Fibroblast of the conjunctiva (primary cell): ENCODE results near the gene ZSWIM7.
A peak's percentile ranks its signal among the peaks of the same experiment; 100 is the strongest.

Source experiments
- DNase-seq: peaks from one replicate; pipeline ENCODE4 v3.0.0-alpha.2; 2010; ENCODE audit warnings: low read depth

The ZSWIM7 gene, protein sequence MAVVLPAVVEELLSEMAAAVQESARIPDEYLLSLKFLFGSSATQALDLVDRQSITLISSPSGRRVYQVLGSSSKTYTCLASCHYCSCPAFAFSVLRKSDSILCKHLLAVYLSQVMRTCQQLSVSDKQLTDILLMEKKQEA

DNA sequence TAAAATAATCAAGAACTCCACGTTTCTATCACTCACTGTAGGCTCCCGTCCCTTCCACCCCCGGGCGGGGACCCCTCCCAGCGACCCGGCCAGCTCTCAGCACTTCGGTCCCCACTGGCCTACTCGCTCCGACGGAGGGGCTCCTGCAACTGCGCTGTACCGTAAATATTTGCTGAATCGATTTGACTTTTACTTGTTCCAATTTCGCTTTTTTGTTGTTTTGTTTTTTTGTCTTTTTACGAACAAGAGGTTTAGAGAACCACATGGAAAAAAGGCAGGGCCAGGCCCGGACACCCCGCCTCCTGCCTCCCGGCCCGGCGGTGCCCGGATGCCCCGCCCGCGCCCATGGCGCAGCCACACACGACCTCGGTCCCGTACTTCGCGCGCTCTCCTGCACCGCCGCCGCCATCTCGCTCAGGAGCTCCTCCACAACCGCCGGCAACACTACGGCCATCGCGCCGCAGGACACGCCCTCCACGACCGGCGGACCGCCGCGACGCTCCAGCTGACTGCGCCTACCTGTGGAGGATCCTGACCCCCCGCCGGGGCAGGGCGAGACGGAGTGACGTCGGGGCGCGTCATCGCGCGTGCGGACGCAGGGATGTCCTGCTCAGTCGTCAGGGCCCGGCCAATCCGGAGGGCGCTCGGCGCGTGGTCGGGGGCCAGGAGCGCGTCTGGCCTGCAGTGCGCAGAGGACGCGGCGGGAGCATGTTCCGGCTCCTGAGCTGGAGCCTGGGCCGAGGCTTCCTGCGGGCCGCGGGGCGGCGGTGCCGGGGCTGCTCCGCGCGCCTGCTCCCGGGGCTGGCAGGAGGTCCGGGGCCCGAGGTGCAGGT lies at the start of gene ZSWIM7, which contains the start of gene TTC19:
Gene ZSWIM7 (minus strand): TSS at position 564 of the 833 bp plus-strand sequence. CDS start 110 bp downstream, at position 454.
Gene TTC19 (plus strand): TSS at position 684 of the 833 bp plus-strand sequence. CDS start 25 bp downstream, at position 709.
- peak; percentile 87 for DNase-seq

DNA sequence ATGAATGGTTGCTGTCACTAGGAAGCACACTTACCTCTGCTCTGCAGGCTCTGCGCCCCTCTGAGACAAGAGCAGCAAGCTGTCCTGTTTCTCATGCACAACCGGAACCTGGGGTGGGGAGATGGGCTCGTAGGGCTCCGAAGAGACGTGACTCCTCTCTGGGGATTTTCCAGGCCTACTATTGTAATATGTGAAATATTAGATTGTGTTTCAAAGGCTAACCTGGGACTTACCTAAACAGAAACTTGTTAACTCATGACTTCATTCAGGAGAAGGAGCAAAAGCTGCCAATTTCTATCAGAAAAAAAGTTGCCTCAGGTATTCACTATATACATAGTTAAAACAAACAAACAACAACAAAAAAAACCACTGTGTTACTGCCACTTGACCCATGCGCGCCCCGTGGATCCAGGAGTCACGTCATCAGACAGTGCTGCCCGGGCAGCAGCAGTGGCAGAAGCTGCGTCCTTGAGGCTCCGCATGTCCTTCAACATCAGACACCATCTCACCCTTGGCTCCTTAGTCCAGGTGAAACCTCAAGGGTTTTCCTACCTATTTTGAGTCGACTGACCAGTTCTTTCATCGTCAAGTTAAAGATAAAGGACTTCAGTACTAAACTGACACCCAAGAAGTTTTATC lies 49.4 kb upstream of the ZSWIM7 start:
- no peak for DNase-seq

DNA sequence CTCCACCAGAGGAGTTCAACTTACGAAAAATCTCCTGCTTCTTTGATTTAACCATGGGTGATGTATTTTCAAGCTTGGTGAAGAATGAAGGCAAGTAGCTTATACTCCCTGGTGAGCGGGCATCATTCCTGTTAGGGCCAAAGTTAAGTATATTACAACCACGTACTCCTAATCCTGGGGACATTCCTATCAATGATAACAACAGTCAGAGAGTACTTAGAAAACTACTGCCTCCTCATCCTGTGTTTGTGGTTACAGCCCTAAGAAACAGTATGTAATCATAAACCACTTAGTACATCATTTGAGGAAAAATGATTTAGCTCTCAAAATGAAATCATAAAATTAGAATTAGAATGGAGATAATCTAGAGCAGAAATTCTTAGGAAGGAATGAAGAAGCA lies 47.5 kb upstream of the ZSWIM7 start:
- no peak for DNase-seq

DNA sequence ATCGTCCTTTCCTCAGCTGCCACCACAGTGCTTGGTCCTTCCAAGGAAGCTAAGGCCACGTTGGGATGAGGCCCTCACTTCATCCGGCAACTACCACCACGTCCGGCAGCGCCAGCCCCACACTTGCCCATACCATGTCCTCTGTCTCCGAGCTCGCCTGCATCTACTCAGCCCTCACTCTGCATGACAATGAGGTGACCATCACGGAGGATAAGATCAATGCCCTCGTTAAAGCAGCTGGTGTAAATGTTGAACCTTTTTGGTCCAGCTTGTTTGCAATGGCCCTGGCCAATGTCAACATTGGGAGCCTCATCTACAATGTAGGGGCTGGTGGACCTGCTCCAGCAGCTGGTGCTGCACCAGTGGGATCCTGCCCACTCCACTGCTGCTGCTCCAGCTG lies 45.0 kb upstream of the ZSWIM7 start:
- no peak for DNase-seq

DNA sequence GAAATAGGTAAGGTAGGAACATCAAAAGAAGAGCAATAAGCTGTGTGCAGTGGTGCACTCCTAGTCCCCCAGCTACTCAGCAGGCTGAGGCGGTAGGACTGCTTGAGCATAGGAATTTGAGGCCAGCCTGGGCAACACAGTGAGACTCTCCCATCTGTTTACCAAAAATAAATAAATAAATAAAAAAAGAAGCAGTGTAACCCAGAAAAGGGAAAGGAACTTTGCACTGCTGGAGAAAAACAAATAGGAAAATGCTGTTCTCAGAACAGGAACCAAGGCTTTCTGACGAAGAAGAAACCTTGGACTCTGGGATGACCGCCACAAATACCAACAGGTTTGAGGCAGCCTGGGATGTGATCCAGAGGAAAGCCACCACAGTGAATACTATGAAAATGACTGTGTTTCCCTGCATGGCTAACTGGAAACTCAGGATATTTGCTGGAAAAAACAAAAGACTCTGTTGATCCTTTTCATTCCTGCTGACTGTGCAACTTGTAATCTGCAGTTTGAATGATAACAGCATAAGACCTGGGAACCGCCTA lies 41.3 kb upstream of the ZSWIM7 start:
- no peak for DNase-seq

DNA sequence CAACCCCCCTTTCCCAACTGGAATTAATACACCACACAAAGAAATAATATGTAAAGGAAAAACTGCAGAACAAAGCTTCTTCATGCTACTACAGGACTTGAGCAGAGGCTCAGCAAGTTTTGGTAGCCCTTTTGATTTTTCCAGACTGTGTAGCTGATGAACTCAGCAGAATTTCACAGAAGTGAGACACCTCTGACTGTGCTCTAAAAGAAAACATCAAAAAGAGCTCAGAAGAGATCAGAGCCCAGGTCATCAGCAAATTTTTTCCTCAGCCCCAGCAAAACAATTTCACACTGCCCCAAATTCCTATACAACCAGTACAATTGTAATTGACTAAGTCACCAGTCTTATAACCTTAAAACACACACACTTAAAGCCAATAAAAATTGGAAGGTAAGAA lies 38.1 kb upstream of the ZSWIM7 start:
- no peak for DNase-seq

DNA sequence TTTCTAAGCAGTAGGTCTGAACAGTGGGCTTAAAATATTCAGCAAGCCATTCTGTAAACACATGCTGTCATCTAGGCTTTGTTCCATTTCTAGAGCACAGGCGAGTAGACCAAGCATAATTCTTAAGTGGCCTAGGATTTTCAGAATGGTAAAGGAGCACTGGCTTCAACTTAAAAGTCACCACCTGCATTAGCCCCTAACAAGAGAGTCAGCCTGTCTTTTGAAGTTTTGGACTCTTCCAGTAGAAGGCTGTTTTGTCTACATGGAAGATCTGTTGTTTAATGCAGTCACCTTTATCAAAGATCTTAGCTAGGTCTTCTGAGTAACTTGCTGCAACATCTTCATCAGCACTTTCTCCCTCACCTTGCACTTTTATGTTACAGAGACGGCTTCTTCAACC lies 36.8 kb upstream of the ZSWIM7 start:
- no peak for DNase-seq

DNA sequence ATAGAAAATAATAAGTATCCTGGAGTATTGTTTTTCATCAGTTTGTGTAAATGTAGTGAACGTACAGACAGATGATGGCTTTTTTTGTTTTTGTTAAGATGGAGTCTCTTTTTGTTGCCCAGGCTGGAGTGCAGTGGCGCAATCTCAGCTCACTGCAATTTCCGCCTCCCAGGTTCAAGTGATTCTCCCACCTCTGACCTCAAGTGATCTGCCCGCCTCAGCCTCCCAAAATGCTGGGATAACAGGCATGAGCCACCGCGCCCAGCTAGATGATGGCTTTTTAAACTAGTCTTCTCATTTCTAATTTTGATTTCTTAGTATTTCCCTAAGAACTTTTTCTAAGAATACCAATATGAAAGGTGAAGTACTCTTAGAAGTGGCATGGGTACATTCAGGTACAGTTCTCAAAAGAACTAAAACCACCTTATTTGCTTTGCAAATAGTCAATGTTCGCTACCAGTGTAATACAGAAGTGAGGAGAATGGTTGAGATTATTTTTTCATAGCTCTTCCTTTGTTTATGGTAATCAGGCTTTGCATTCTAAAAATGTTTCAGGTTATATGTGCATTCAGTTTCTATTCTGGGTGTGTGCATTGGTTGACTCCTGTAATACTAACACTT lies 34.3 kb upstream of the ZSWIM7 start:
- DNase-seq, result no peak

DNA sequence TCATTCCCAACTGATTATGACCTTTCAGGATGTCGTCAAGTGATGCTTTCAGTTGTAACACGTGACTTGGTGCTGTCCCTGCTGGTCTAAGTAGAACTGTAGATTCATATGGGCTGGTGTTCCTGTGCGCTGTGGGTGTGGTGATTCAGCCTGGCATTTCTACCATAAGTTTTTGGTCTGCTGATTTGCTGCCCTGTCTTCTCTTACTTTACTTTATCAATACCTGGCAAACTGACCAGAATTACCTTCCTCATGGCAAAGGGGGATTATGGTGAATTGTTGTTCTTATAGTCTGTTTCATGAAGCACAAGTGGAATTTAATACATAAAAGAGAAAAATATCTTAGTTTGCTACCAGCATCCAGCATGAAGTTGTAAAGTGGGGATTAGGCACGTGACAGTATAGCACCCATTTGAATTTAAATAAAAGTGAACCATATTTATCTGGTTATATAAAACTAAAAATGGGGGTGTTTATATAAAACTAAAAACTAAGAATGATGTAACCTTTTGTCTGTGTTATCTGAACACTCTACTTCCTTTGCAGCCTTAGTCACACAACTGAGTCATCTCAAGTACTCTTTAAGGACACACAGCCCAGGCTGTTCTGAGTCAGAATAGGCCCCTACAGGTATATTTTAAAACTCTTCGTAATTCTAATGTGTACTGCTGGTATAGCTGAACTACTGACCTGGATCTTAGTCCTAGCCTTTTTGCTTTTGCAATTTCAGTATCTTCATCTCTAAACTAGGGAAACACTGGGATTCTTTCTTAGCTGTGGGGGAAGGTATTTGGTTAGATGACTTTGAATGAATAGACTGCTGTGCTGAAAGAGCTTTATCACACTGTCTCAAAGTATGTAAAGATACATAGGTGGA lies 28.4 kb upstream of the ZSWIM7 start:
- DNase-seq, result peak; percentile 77

DNA sequence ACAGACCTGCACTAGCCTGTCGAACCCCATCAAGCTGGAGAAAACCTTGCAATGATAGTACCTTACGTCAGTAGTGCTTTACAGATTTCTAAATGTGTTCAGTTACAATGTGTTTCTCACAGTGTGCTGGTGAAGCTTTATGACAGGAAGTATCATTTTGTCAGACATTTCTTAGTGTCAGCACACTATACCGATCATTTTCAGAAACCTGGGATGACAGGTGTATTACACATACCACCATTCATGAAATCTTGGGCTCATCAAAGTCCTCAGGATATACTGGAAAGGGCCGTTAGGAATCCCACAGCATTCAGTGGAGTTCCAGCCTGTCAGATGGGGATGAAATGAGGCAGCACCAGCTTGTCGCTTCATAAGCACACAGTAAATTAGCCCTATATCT lies 27.4 kb upstream of the ZSWIM7 start:
- DNase-seq, result no peak

DNA sequence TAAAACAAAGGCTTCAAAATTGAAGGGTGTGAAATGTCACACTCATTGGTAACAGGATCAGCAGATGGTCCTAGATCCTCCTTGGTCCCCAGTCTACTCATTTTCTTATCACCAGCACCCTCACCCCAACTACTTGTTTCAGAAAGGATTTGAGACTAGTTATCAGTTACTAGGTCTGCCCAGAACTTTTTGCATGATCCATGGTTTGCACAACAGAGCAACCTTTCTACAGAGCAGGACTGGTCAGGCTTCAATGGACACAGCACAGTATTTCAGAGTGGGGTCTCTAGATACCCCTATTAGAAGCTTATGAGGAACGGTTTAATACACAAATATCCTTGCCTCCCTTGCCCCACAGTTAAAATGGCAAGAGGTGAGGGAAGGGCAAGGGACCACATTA lies 25.7 kb upstream of the ZSWIM7 start:
- no peak for DNase-seq

DNA sequence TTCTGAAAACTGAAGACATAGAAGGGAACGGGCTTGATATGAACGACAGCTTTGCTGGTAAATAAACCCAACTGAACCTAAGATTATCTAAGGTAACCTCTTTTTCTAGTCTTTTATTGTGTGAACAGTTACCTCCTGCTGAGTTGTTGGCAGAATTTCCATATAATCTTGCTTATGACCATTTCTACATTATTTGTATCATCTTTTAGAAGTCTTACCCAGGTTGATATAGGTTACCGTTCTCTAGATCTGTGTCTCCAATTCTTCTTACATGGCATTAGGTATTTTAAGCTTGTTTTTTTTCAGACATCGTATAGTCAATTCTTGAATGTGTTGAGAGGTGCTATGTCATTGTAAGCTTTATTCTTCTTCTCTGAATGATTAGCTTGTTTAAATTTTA lies 24.4 kb upstream of the ZSWIM7 start:
- no peak for DNase-seq

DNA sequence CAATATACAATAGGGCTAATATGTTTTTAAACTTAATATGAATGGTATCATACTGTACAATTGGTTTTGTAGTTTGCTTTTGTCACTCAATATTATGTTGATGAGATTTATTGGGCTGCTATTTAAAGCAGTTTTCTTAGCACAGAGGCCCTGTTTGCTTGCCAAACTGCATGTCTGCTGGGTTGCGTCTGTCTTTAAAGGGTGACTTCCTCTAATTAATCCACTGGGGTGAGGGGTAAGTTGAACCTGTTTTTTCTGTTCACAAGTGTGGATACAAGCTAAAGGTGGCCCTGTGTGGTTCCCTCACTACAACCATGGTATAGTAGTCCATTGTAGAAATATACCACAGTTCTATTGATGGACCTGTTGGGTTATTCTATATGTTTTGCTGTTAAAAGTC lies 19.8 kb upstream of the ZSWIM7 start:
- DNase-seq, result no peak

DNA sequence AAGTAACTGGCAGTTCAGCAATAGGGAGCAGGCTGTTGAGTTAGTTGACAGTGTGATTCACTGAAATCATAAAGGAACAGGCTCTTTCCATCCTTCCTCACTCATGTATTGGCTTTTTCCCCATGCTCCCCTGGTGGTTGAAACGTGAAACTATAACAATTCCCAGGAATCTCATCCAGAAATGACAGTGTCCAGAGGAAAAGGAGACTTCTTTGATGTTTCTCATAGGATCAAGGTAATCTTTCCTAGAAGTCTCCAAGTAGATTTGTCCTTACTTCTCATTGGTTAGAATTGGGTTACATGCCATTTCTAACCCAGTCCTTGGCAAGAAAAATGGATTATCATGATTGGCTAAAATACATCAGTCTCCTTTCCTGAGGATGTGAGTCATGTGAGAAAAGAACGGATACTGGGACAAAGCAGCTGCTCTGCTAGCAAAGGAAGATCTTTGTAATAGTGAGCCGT lies 14.5 kb upstream of the ZSWIM7 start:
- DNase-seq, result peak; percentile 31

DNA sequence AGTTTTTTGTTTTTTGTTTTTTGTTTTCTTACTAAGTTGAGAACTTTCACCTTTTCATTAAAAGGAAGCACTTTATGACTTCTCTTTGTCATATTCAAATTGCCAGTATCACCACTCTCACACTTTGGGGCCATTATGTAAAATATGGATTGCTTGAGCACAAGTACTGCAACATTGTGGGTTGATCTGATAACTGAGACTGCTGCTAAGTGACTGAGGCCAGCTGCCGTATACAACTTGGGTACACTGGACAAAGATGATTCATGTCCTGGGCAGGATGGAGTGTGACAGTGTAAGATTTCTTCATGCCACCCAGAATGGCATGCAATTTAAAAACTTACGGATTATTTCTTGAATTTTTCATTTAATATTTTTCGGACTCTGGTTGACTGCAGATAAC lies 7.9 kb upstream of the ZSWIM7 start:
- DNase-seq, result no peak

DNA sequence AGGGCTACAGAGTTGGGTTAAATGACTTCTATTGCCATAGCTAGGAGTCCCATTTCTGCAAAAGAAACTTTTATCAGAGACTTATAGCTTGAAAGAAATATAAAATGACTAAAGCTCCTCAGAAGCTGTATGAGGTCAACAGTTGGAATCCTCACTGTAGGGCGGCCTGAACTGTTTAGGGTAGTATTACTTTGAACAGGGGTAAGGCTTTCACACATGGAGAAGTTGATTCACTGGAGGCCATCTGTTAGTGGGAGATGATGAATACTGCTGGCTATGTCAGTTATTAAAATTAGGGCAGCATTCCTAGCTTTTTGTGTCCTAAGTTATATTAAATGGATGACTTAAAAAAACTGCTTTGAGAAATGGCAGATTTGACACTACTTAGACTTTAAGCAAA lies 6.1 kb upstream of the ZSWIM7 start:
- no peak for DNase-seq

DNA sequence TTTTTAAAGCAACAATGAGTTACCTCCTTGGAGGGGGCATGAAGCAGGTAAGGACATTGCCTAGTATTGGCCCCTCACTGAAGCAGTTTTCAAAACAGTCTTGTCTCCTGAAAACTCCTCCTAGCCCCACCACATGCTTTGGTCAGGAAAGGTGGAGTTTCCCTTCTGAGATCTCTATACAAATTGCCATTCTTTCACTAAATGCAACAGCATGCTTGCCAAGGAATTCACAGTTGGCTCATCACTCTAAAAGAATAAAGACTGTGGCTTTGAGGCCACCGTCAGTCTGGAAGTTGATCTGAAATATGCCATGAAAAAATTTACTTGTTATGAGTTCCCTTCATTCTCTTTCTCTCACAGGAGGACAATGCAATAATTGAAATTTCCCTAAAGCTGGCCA lies 4.3 kb upstream of the ZSWIM7 start:
- no peak for DNase-seq

DNA sequence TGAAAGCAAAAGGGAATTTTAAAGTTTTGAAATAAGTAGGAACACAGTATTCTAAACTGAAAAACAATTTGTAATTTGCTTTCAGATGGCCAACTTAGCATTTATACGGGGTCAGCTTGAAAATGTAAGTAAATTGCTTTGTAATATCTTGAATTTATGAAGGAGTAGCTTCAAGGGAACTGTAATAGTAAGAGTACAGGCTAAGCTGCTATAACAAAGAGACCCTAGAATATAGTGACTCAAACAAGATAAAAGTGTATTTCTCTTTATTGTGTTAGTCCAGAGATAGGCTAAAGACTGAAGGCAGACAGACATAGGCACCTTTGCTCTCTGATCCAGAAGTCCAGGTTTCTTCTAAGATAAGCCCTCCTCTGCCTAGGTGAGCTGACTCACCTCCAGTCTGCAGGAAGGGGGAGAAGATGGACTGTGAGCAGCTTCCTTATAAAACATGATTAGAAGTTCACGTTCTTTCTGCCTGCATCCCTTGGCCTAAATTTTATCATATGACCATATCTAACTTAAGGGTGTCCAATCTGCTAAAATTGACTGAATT lies 3.3 kb upstream of the ZSWIM7 start:
- DNase-seq, result no peak

DNA sequence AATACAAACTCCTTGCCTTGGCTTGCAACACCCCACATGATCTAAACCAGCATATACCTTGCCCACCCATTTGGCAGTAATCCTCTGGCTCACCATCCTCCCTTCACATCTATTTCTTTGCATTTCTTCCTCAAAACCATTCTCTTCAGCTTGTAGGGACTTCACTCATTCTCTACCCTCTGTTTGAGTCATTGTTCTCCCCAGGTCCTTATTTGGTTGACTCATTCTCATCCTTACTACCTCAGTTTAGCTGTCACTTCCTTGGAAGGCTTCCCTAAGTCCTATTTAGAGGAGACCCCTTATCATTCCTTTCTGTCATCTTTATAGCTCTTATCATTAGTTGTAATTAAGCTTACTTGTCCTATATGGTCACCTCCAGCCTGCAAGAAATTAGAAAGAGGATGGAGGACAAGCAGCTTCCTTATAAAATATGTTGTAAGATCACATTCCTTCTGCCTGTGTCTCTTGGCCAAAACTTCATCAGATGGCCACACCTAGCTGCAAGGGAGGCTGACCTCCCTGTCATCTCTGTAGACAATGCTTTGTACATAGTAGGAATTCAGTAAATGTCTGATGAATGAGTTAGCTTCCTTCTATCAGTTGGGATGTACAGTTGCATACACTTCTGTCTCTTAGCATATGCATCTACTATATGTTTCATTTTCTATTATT lies 1.9 kb upstream of the ZSWIM7 start:
- DNase-seq, result no peak
